GM23338 (cell line): ENCODE data around the gene PPP1R3A.

Experiments
- CTCF ChIP-seq, 2 experiments: fragments of 200-600 bp in 1 of 2; sonication (generic) in 1 of 2; conservative IDR thresholded peaks; 2 replicates each; pipeline versions ENCODE4 v1.5.1 to v1.6.1; 2016 to 2017; ENCODE audit warnings: antibody characterized with exemption in 2 of 2, low read depth in 2 of 2, mild to moderate bottlenecking in 2 of 2, moderate library complexity in 1 of 2
- EZH2 ChIP-seq: fragments of 200-600 bp; sonication (generic); IDR thresholded peaks from one replicate; pipeline ENCODE4 v1.8.0; 2017; ENCODE audit warnings: antibody characterized with exemption, mild to moderate bottlenecking, low read depth; ENCODE audit not compliant: unreplicated experiment
- REST ChIP-seq: IDR thresholded peaks from one replicate; pipeline ENCODE4 v1.6.1; 2018; ENCODE audit warnings: antibody characterized with exemption; ENCODE audit not compliant: unreplicated experiment

GRCh38 chr7:113831556-113831955 lies 87.3 kb downstream of the PPP1R3A start:
- TF ChIP-seq REST = no peak
- no peak for TF ChIP-seq CTCF (conservative IDR thresholded peaks at IDR 0.05; ENCODE audit: low read depth in 2 of 2)
- no peak for TF ChIP-seq EZH2
